PC-9 (cell line): Measurements from ENCODE around the gene SUMF1. TPM values are rescaled to one million over a fixed set of nuclear protein-coding genes. Genes with fewer than 3 reads are reported as not detected.

Source experiments
- BruUV-seq: library from RNA; stranded (reverse); fragments of 400-500 nt; replicated peaks from 2 replicates; lab custom pipeline; 2021; lab: Mats Ljungman, UMichigan
- CTCF ChIA-PET: fragments of 300-600 bp; sonication (Branson Sonifier 250); formaldehyde crosslinking; loops from one replicate; lab custom pipeline; 2022; ENCODE audit warnings: antibody characterized with exemption; lab: Charles Lee
- POLR2A ChIA-PET: fragments of 300-600 bp; sonication (Branson Sonifier 250); formaldehyde crosslinking; loops from one replicate; lab custom pipeline; 2022; ENCODE audit warnings: antibody characterized with exemption; ENCODE audit not compliant: unreplicated experiment; lab: Charles Lee
- DNase-seq, 2 experiments: peaks; one replicate each; pipeline versions ENCODE4 v3.0.0 to v3.0.0-alpha.2; 2015 to 2022; ENCODE audit warnings: mixed read lengths in 1 of 2
- H2AFZ ChIP-seq: fragments of 200-600 bp; sonication (generic); 2 replicates; pipeline ENCODE4 v1.8.1; 2017; ENCODE audit warnings: antibody characterized with exemption
- H3F3A ChIP-seq: fragments of 200-600 bp; sonication (generic); 2 replicates; pipeline ENCODE4 v1.8.1; 2017; ENCODE audit warnings: antibody characterized with exemption, mild to moderate bottlenecking, low read depth; ENCODE audit not compliant: insufficient read depth
- H3K27ac ChIP-seq: fragments of 200-600 bp; sonication (generic); 2 replicates; pipeline ENCODE4 v1.6.1; 2016; ENCODE audit warnings: mixed run types
- H3K27me3 ChIP-seq: fragments of 200-600 bp; sonication (generic); 2 replicates; pipeline ENCODE4 v1.6.1; 2016; ENCODE audit warnings: low read depth, mixed run types; ENCODE audit not compliant: insufficient read depth
- H3K36me3 ChIP-seq: fragments of 200-600 bp; sonication (generic); 2 replicates; pipeline ENCODE4 v1.6.1; 2016; ENCODE audit warnings: low read depth, mixed run types
- H3K4me1 ChIP-seq: fragments of 200-600 bp; sonication (generic); replicated peaks from 2 replicates; pipeline ENCODE4 v1.6.1; 2016; ENCODE audit warnings: mixed run types; ENCODE audit not compliant: insufficient read depth
- H3K4me2 ChIP-seq: fragments of 200-600 bp; sonication (generic); 2 replicates; pipeline ENCODE4 v1.6.1; 2017; ENCODE audit warnings: mixed run types
- H3K4me3 ChIP-seq: fragments of 200-600 bp; sonication (generic); 2 replicates; pipeline ENCODE4 v1.6.1; 2016; ENCODE audit warnings: mixed run types
- H3K79me2 ChIP-seq: fragments of 200-600 bp; sonication (generic); 2 replicates; pipeline ENCODE4 v1.6.1; 2017; ENCODE audit warnings: low read depth, mixed run types
- H3K9me2 ChIP-seq: fragments of 200-600 bp; sonication (generic); 2 replicates; pipeline ENCODE4 v1.8.1; 2017; ENCODE audit warnings: mild to moderate bottlenecking; ENCODE audit not compliant: insufficient read depth
- H3K9me3 ChIP-seq: fragments of 200-600 bp; sonication (generic); 2 replicates; pipeline ENCODE4 v1.8.1; 2016; ENCODE audit warnings: low read depth; ENCODE audit not compliant: insufficient read depth
- H4K20me1 ChIP-seq: fragments of 200-600 bp; sonication (generic); 2 replicates; pipeline ENCODE4 v1.8.1; 2017; ENCODE audit not compliant: insufficient read depth
- CTCF ChIP-seq: fragments of 200-600 bp; sonication (generic); conservative IDR thresholded peaks from 2 replicates; pipeline ENCODE4 v1.6.1; 2017; ENCODE audit warnings: mixed run types, antibody characterized with exemption, mild to moderate bottlenecking, moderate library complexity
- EZH2 ChIP-seq: fragments of 200-600 bp; sonication (generic); IDR thresholded peaks from 2 replicates; pipeline ENCODE4 v1.8.0; 2017; ENCODE audit warnings: antibody characterized with exemption, low read depth
- intact Hi-C: fragments of 100-400 bp; cut with micrococcal nuclease; formaldehyde crosslinking; loops from one replicate; pipeline ENCODE4 v1.10.0; 2022; ENCODE audit not compliant: unreplicated experiment
- total RNA-seq: library from RNA; stranded (reverse); gene quantifications from 2 replicates; pipeline ENCODE4 v1.2.3, GENCODE V29; 2021

The SUMF1 gene
- total RNA-seq, 1 experiment from 2014 or later, result 41.6 TPM

- POLR2A ChIA-PET, result interaction anchor here (0.6 to 0.7 kb wide), 2 partner anchors 16 to 21 kb away, joined by 3 to 4 read pairs; partner anchors contain the start of gene ITPR1
- CTCF ChIA-PET, result no interaction called here
- Histone ChIP-seq H3K9me2 (no peaks in the 10 kb centered on the region), H3K4me2 (no peak overlapping the region), H3K9me3 (no peaks in the 10 kb centered on the region), H4K20me1 (no peaks in the 10 kb centered on the region), H3K27ac (no peak overlapping the region), H3K4me3 (no peak overlapping the region), H2AFZ (no peak overlapping the region), H3F3A (no peaks in the 10 kb centered on the region), H3K4me1 (no peaks in the 10 kb centered on the region; the same call in 1 of the 2 replicates), H3K79me2 (no peaks in the 10 kb centered on the region), H3K27me3 (no peaks in the 10 kb centered on the region), H3K36me3 (no peaks in the 10 kb centered on the region)
- intact Hi-C loops, result no loop called here
- TF ChIP-seq CTCF (no peak), EZH2 (no peak)
- BruUV-seq, result no TSS peak
- DNase-seq, result no peak
Measured at GRCh38 chr3:4471907-4472306, 4.8 kb upstream of the SUMF1 start.

GRCh38 chr3:4467522-4467867 is 426 bp upstream of the SUMF1 start:
- TF ChIP-seq EZH2 (no peak), CTCF (no peak)
- Histone ChIP-seq H3K4me1 (0 out of 2 replicates have a peak, but pooled peaks cover 4% of the 10 kb centered on the region), H3F3A (no peaks in the 10 kb centered on the region), H3K9me2 (no peaks in the 10 kb centered on the region), H2AFZ (peak overlapping the region; percentile 91), H3K27me3 (no peaks in the 10 kb centered on the region), H3K4me3 (peak overlapping the region; percentile 68), H4K20me1 (no peaks in the 10 kb centered on the region), H3K79me2 (peaks cover 8% of the 10 kb centered on the region), H3K9me3 (no peaks in the 10 kb centered on the region), H3K27ac (peak overlapping the region; percentile 84), H3K36me3 (no peaks in the 10 kb centered on the region), H3K4me2 (peak overlapping the region; percentile 87)
- intact Hi-C loops, result loop anchor here (1.0 kb wide), 1 partner anchor 26 kb away; the partner anchor contains the start of gene ITPR1
- no peak for DNase-seq
- ChIA-PET POLR2A (interaction anchor here (0.6 to 1.0 kb wide), 3 partner anchors 21 to 268 kb away, joined by 3 to 13 read pairs (median 7); partner anchors contain the start of gene ITPR1), CTCF (no interaction called here)
- TSS peak; percentile 59 for BruUV-seq

GRCh38 chr3:4464576-4464975 is 2.5 kb downstream of the SUMF1 start:
- Histone ChIP-seq H3K4me1 (0 out of 2 replicates have a peak, but pooled peaks cover 4% of the 10 kb centered on the region), H3K4me2 (no peak overlapping the region), H3K36me3 (no peaks in the 10 kb centered on the region), H3K9me2 (no peaks in the 10 kb centered on the region), H3K79me2 (peaks cover 8% of the 10 kb centered on the region), H4K20me1 (no peaks in the 10 kb centered on the region), H3K27ac (no peak overlapping the region), H2AFZ (no peak overlapping the region), H3K4me3 (no peak overlapping the region), H3F3A (no peaks in the 10 kb centered on the region), H3K27me3 (no peaks in the 10 kb centered on the region), H3K9me3 (no peaks in the 10 kb centered on the region)
- DNase-seq, result no peak
- no TSS peak for BruUV-seq
- intact Hi-C loops, result no loop called here
- ChIA-PET POLR2A (no interaction called here), CTCF (no interaction called here)
- TF ChIP-seq EZH2 (no peak), CTCF (no peak)
